Stimulated activated CD8-positive, alpha-beta memory T cell treated with anti-CD3 and anti-CD28 coated beads, Interleukin-2, amount 100 ng/mL, for 1 hour (primary cell): ENCODE measurements around the gene NUMB.
"Not testable (repeated sequence)": the region's sequence is repeated elsewhere in the genome, so short reads cannot be mapped to it uniquely, and the experiment has no call there.

ENCODE experiments used
- DNase-seq, 2 donors: peaks; one replicate each; pipeline ENCODE4 v3.0.0-alpha.2; 2020; ENCODE audit warnings: low read depth in 2 of 2

The NUMB gene

DNA sequence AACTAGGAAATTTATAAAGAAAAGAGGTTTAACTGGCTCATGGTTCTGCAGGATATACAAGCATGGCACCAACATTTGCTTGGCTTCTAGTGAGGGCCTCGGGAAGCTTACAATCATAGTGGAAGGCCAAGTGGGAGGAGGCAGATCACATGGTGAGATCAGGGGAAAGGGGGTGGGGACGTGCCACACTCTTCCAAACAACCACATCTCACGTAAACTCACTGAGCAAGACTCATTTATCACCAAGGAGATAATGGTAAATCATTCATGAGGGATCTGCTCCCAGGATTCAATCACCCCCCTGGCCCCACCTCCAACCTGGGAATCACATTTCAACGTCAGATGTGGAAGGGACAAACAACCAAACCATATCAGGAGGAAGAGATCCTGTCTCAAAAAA is 35.8 kb downstream of the NUMB start:
- DNase-seq, result no peak

- no peak for DNase-seq
Measured at GRCh38 chr14:73418227-73418626, 40.1 kb downstream of the NUMB start.

- not testable (repeated sequence) for DNase-seq
Measured at GRCh38 chr14:73406248-73406647, 52.1 kb downstream of the NUMB start.

DNA sequence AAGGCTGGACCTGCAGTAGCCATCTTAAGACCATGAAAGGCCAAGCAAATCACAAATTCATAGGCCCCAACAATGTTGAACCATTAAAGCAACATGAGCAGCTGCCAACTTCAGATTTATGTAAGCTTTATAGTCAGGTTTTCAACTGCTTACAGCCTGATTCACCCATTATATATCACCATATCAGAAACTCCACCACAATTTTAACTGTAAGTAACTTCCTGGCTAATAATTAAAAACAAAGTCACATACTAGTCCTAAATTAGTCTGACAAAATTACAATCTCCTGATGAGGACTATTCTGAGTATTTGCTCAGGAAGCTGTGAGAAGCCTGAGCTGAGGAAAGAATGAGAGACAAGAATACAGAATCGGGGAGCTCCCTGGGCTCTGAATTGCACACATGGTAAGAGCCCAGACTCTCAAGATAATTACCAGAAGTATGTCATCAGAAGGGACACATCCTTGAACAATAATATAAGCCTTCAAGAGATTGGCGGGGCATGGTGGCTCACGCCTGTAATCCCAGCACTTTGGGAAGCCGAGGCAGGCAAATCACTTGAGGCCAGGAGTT is 55.1 kb downstream of the NUMB start:
- no peak for DNase-seq

DNA sequence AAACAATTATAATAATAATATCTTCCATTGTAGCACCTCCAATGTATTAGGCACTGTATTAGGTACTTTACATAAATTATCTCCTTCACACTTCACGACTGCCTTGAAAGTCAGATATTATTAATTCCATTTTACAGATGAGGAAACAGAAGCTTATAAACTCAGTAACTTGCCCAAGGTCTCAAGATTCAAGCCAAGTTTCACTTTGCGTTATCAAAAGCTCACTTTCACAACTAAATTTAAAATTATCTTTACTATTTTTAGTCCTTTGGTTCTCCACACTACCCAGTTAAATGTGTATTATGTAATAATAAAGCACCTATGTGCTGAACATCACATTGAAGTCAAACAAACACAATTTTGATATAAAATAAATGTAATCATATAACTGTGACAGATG is 55.8 kb downstream of the NUMB start:
- no peak for DNase-seq

- no peak for DNase-seq
Measured at GRCh38 chr14:73397810-73398209, 60.5 kb downstream of the NUMB start.

DNA sequence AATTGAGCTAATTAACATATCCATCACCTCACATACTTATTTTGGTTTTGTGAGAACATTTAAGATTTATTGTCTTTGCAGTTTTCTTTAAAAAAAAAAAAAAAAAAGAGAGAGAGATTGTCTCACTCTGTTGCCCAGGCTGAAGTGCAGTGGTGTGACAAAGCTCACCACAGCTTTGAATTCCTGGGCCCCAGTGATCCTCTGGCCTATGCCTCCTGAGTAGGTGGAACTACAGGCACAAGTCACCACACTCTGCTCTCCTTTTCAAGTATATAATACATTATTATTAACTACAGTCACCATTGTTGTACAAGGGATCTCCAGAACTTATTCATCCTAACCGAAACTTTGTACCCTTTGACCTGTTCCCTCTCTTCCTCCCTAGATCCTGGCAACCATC is 64.0 kb downstream of the NUMB start:
- DNase-seq, result no peak

DNA sequence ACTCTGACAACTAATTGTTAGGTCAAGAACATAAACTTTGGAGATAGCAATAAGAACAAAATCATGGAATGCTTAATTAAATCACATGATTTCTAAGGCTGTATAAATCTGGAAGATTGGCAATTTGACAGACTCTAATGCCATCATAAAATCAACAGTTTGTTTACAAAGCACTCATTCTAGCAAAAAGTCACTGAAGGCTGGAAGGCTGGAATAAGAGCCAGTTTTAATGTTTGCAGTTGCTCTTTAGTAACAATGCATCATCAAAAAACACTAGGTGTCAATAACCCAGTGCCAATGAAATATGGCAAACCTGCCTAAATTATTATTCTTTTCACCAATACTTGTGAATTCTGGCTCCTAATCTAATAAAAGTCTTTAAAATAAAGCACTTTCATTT is 65.0 kb downstream of the NUMB start:
- no peak for DNase-seq

DNA sequence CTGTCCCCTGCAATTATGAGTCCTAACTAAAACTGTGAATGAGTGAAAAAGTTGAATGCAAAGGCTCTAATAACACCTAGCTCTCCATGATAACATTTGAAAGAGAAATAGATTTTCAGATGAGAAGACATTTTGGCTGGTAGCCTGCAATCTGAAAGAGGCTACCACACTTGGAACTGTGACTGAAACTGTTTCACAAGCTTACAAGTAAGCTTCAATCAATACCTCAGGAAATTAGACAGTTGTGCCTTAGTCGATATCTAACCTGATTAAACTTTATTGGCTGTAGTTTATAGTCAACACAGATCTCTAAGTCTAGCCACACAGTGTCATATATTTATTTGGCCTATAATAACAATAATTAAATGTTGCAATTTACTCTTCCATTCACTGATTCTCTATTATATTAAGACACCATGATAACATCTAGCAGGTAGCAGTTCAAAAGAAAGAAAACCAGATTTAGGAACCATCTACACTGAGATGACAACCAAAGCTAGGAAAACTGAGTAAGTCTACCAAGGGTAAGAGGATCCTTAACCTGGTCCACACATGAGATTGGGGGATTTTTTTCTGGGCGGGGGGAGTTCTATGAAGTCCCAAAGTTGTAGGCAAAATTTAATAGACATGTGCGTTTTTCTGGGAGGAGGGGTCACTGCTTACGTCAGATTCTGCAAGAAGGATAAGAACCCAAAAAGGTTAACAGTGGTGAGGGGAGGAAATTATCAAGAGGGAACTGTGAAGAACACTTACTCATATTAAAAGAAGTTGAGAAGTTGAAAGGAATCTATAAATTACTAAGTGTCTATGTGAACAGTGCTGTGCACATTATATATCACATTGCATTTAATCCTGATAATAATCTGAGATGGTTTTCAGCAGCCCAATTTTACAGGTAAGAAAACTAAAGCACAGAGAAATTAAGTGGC is 65.8 kb downstream of the NUMB start:
- DNase-seq, result no peak

GRCh38 chr14:73387860-73388259 is 70.5 kb downstream of the NUMB start:
- DNase-seq, result not testable (repeated sequence)

DNA sequence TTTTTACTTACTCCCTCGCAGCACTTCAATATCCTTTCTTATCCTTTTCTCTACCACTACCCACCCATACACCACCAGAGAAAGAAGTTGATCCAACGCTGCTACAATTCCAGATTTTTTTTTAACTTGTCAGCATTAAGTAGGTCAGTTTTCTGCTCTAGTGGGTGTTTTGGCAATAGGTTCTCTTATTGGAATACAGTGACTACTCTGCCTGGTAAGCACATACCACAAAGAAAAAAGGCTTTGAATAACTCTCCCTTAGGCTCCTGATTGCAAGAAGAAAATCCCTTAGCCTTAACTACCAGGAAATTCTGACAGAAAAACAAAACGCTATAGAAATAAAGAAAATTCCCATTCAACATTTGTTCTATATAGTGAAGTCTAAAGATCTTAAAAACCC is 72.0 kb downstream of the NUMB start:
- no peak for DNase-seq

- DNase-seq, result not testable (repeated sequence)
Measured at GRCh38 chr14:73385021-73385420, 73.3 kb downstream of the NUMB start.

- DNase-seq, result no peak
Measured at GRCh38 chr14:73383356-73383755, 75.0 kb downstream of the NUMB start.

DNA sequence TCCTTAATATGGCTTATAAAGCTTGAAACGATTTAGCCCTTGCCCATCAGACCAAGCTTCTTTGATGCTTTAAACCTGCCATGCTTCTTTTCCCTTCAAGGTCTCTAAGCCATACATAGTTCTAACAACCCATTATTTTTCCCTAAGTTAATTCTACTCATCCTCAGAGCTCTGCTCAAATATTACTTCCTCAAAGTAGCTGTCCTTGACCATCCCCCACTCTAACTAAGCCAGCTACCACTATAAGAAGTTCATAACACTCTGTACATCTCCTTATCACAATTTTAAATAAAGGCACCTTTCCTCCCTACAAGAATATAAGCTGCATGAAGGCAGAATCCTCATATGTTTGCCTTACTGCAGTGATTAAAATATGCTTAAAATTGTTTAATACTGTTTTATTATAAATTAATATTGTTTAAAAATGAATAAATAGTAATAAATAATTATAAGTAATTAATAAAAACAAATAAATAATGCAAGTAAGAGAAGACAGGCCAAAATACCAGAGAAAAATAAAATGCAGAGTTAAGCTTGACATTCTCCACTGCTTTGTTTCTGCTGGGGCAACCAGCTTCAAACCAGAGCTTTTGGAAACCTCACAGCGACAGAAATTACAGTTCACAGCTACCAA is 76.8 kb downstream of the NUMB start:
- DNase-seq, result no peak

- DNase-seq, result no peak
Measured at GRCh38 chr14:73376585-73376984, 81.8 kb downstream of the NUMB start.

DNA sequence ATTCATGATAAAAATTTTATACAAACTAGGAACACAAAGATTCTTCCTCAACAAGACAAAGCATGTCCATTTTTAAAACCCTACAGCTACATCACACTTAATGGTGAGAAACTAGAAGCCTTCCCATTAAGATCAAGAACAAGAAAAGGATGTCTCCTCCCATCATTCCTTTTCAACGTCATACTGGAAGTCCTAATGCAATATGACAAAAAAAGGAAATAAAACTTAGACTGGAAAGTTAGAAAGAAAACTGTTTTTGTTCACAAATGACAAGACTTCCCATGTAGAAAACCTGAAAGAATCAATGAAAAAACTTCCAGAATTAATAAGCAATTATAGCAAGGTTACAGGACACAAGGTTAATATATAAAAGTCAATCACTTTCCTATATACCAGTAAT is 82.5 kb downstream of the NUMB start:
- DNase-seq, result no peak

- no peak for DNase-seq
Measured at GRCh38 chr14:73374218-73374617, 84.1 kb downstream of the NUMB start.

- DNase-seq, result no peak
Measured at GRCh38 chr14:73372529-73372928, 85.8 kb downstream of the NUMB start.

DNA sequence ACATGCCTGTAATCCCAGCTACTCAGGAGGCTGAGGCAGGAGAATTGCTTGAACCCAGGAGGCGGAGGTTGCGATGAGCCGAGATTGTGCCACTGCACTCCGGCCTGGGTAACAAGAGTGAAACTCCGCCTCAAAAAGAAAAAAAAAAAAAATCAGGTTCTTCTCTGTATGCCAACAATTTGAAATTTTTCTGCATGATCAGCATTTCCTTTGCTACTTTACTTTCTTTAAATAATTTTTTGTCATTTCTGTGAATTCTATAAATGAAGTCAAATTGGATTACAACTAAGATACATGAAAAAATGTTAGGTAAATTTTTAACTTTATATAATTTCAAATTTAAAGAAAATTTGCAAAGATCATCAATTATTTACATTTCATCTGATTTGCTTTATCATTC is 87.8 kb downstream of the NUMB start:
- DNase-seq, result no peak

DNA sequence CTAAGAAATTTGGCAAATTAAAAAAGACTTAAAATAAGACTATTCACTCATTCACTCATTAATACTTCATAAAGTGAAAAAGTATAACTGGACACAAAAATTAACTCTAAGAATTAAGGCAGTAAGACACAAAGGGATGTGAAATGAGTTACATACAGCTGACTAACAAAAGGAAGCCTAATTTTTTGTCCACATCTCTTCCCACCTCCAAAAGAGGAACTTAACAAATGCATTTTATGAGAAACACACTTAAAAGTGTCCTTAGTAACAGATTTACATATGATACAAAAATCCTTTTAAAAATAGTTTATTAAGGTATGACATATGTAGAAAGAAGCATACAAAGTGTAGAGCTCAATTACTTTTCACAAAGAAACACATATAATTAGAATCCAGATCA is 88.9 kb downstream of the NUMB start:
- DNase-seq, result no peak

- no peak for DNase-seq
Measured at GRCh38 chr14:73368616-73369015, 89.7 kb downstream of the NUMB start.

DNA sequence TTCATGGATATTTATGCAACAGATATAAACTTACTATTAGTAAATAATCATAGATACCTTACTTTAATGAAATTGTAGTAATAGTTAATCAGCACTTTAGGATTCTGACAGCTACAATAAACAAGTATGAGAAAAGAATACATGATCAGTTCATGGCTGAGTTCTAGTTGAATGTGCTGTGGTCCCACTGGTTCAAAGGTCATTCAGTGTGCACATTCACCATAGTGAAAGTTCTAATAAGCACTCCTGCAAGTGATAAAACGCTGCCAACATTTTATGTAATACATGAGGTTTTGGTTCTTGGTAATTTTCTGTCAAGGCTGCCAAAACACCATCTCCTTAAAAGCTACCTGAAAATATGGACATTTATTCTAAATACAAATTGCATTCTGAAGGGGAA is 92.6 kb downstream of the NUMB start:
- no peak for DNase-seq

DNA sequence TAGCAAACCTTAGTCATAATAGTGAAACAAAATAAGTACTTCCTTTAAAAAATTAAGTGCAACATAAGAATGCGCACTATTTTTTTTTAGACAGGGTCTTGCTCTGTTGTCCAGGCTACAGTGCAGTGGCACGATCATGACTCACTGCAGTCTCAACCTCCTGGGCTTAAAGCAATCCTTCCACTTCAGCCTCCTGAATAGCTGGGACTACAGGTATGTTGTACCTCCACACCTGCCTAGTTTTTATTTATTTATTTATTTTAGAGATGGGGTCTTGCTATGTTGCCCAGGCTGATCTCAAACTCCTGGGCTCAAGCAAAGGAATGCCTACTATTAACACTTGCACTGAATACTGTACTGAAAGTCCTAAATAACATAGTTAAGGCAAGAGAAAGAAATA is 93.8 kb downstream of the NUMB start:
- DNase-seq, result no peak
